Calu3 (cell line): Measurements from ENCODE around the gene RTEL1. TPM values are rescaled to one million over a fixed set of nuclear protein-coding genes. Genes with fewer than 3 reads are reported as not detected.

ENCODE experiments used
- BruUV-seq: library from RNA; stranded (reverse); fragments of 400-500 nt; replicated peaks from 2 replicates; lab custom pipeline; 2021; lab: Mats Ljungman, UMichigan
- CTCF ChIA-PET: fragments of 300-600 bp; sonication (Branson Sonifier 250); formaldehyde crosslinking; loops from one replicate; lab custom pipeline; 2022; ENCODE audit warnings: antibody characterized with exemption; lab: Charles Lee
- DNase-seq: peaks from one replicate; pipeline ENCODE4 v3.0.0; 2022
- H3K27ac Mint-ChIP-seq: one replicate; pipeline ENCODE4 v1.8.0; 2022; ENCODE audit warnings: mixed read lengths; ENCODE audit not compliant: unreplicated experiment
- H3K27me3 Mint-ChIP-seq: one replicate; pipeline ENCODE4 v1.8.0; 2022; ENCODE audit warnings: mixed read lengths; ENCODE audit not compliant: unreplicated experiment
- H3K36me3 Mint-ChIP-seq: one replicate; pipeline ENCODE4 v1.8.0; 2022; ENCODE audit warnings: mild to moderate bottlenecking, moderate library complexity, mixed read lengths; ENCODE audit not compliant: insufficient read depth, unreplicated experiment
- H3K4me1 Mint-ChIP-seq: one replicate; pipeline ENCODE4 v1.8.0; 2022; ENCODE audit warnings: mild to moderate bottlenecking, low read depth, mixed read lengths; ENCODE audit not compliant: unreplicated experiment
- H3K4me3 Mint-ChIP-seq: one replicate; pipeline ENCODE4 v1.8.0; 2022; ENCODE audit warnings: mild to moderate bottlenecking, low read depth, moderate library complexity, mixed read lengths; ENCODE audit not compliant: unreplicated experiment
- H3K9me3 Mint-ChIP-seq: one replicate; pipeline ENCODE4 v1.8.0; 2022; ENCODE audit warnings: low read depth, mixed read lengths; ENCODE audit not compliant: unreplicated experiment
- intact Hi-C: fragments of 100-400 bp; cut with micrococcal nuclease; formaldehyde crosslinking; loops from one replicate; pipeline ENCODE4 v1.10.0; 2022; ENCODE audit not compliant: unreplicated experiment
- total RNA-seq: library from RNA; stranded (reverse); gene quantifications from 2 replicates; pipeline ENCODE4 v1.2.3, GENCODE V29; 2022
- TF ChIP-seq, protein P1 (sequence below): fragments of 200-600 bp; IDR thresholded peaks from one replicate; pipeline ENCODE4 v1.8.0; 2022; ENCODE audit warnings: antibody characterized with exemption; ENCODE audit not compliant: unreplicated experiment

RTEL1 gene
- total RNA-seq, 1 experiment from 2014 or later: 39.1 TPM

DNA sequence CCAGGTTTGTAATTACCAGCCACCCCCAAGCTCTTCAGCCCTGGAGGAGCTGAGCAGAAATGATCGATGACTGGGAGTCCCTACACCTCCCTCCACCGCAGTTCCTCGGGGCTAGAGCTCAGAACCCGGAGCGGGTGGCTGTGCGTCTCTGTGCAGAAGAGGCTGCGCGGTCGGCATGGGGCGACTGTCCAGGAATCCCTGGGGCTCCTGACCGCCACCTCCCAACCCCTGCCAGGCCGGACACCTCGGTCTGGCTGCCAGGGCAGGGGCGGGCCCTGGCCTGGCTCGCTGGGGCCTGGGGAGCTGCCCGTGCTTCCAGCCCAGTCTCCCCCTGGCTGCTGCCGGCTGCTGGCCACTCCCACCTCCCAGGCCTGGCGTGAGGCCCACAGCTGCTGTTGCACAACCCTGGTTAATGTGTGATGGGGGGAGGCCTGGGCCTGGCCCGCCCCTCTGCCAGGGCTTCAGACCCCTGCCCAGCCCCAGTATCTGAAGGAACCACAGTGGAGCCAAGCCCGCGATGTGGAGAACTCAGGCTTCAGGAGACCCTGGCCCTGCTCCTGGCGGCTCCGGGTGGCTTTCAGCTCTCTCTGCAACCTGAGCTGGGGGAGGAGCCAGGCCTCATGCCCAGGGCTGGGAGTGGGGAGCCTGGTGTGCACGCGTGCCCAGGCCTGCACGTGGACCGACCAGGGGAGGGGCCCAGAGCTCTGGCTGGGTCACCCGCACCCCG lies 82.7 kb downstream of the RTEL1 start:
- TF ChIP-seq, protein P1, sequence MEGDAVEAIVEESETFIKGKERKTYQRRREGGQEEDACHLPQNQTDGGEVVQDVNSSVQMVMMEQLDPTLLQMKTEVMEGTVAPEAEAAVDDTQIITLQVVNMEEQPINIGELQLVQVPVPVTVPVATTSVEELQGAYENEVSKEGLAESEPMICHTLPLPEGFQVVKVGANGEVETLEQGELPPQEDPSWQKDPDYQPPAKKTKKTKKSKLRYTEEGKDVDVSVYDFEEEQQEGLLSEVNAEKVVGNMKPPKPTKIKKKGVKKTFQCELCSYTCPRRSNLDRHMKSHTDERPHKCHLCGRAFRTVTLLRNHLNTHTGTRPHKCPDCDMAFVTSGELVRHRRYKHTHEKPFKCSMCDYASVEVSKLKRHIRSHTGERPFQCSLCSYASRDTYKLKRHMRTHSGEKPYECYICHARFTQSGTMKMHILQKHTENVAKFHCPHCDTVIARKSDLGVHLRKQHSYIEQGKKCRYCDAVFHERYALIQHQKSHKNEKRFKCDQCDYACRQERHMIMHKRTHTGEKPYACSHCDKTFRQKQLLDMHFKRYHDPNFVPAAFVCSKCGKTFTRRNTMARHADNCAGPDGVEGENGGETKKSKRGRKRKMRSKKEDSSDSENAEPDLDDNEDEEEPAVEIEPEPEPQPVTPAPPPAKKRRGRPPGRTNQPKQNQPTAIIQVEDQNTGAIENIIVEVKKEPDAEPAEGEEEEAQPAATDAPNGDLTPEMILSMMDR: peak; percentile 38
- Mint-ChIP-seq H3K4me3 (peak overlapping the region; percentile 72), H3K4me1 (no peaks in the 10 kb centered on the region), H3K9me3 (no peaks in the 10 kb centered on the region), H3K27me3 (no peaks in the 10 kb centered on the region), H3K36me3 (peaks cover 63% of the 10 kb centered on the region), H3K27ac (peak overlapping the region; percentile 64)
- DNase-seq: peak; percentile 98
- no TSS peak for BruUV-seq
- intact Hi-C loops: no loop called here
- CTCF ChIA-PET: interaction anchor here (0.6 to 1.6 kb wide), 11 partner anchors 10 to 334 kb away, joined by 3 to 12 read pairs (median 4); partner anchors contain the start of genes ARFRP1, SAMD10, TPD52L2 and ZGPAT

DNA sequence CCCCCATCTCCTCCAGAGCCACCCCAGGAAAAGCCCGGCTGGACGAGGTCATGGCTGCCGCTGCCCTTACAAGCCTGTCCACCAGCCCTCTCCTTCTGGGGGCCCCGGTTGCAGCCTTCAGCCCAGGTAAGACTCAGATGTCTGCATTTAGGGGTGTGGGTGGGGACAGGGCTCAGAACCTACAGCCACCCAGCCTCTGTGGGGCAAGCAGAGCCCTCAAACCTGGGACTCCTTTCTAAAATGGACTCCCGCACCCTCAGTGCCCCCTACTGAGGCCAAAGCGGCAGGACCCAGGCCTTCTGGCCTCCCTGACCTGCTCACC lies 83.2 kb downstream of the RTEL1 start:
- Mint-ChIP-seq H3K36me3 (peaks cover 58% of the 10 kb centered on the region), H3K4me3 (peak overlapping the region; percentile 72), H3K27ac (peak overlapping the region; percentile 64), H3K4me1 (no peaks in the 10 kb centered on the region), H3K9me3 (no peaks in the 10 kb centered on the region), H3K27me3 (no peaks in the 10 kb centered on the region)
- CTCF ChIA-PET: interaction anchor here (0.6 to 1.6 kb wide), 11 partner anchors 9 to 334 kb away, joined by 3 to 12 read pairs (median 4); partner anchors contain the start of genes ARFRP1, SAMD10, TPD52L2 and ZGPAT
- intact Hi-C loops: no loop called here
- DNase-seq: no peak
- TF ChIP-seq, protein P1: no peak
- no TSS peak for BruUV-seq

DNA sequence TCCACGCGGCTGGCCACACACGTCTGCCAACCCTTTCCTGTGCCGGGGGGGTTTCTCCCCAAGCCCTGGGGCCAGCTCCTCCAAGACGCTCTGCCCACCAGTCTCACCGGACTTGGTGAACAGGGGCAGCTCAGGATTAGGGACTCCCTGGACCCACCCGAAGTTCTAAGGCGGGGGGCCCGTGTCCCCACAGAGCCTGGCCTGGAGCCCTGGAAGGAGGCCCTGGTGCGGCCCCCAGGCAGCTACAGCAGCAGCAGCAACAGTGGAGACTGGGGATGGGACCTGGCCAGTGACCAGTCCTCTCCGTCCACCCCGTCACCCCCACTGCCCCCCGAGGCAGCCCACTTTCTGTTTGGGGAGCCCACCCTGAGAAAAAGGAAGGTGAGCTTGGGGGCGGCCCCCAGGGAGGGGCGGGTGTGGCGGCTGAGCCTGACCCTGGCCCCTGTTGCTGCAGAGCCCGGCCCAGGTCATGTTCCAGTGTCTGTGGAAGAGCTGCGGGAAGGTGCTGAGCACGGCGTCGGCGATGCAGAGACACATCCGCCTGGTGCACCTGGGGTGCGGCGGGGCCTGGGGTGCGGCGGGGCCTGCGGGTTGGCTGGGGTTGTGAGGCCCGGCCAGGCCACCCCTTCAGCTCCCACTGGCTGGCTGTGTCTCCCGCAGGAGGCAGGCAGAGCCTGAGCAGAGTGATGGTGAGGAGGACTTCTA lies 83.7 kb downstream of the RTEL1 start:
- H3K27me3 Mint-ChIP-seq: no peaks in the 10 kb centered on the region
- H3K36me3 Mint-ChIP-seq: peaks cover 53% of the 10 kb centered on the region
- H3K4me1 Mint-ChIP-seq: no peaks in the 10 kb centered on the region
- H3K27ac Mint-ChIP-seq: no peak overlapping the region
- intact Hi-C loops: no loop called here
- peak overlapping the region; percentile 72 for H3K4me3 Mint-ChIP-seq
- TF ChIP-seq, protein P1: no peak
- CTCF ChIA-PET: interaction anchor here (0.9 to 1.6 kb wide), 7 partner anchors 9 to 204 kb away, joined by 3 to 12 read pairs (median 4); partner anchors contain the start of gene TPD52L2
- no peaks in the 10 kb centered on the region for H3K9me3 Mint-ChIP-seq
- BruUV-seq: no TSS peak
- DNase-seq: no peak

DNA sequence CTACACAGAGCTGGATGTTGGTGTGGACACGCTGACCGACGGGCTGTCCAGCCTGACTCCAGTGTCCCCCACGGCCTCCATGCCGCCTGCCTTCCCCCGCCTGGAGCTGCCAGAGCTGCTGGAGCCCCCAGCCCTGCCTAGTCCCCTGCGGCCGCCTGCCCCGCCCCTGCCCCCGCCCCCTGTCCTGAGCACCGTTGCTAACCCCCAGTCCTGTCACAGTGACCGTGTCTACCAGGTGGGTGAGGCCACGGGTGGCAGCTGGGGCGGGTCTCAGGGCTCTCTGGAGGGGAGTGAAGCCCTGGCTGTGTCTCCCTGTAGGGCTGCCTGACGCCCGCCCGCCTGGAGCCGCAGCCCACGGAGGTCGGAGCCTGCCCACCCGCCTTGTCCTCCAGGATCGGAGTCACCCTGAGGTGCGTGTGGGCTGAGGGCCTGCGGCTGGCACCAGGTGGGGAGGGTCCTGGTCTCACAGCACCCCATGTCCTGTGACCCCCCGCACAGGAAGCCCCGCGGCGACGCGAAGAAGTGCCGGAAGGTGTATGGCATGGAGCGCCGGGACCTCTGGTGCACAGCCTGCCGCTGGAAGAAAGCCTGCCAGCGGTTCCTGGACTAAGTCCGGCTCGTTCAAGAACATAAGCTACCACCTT lies 84.4 kb downstream of the RTEL1 start:
- intact Hi-C loops: no loop called here
- no TSS peak for BruUV-seq
- Mint-ChIP-seq H3K27me3 (no peaks in the 10 kb centered on the region), H3K36me3 (peaks cover 48% of the 10 kb centered on the region), H3K4me1 (no peaks in the 10 kb centered on the region), H3K27ac (no peak overlapping the region), H3K9me3 (no peaks in the 10 kb centered on the region), H3K4me3 (no peak overlapping the region)
- TF ChIP-seq, protein P1: no peak
- no peak for DNase-seq
- CTCF ChIA-PET: interaction anchor here (0.6 to 1.3 kb wide), 2 partner anchors 8 to 30 kb away, joined by 3 to 5 read pairs; no protein-coding TSS in a partner anchor
